Endothelial cell of hepatic sinusoid (primary cell): ENCODE data around the gene APOL6.
"Not testable (repeated sequence)": the region's sequence is repeated elsewhere in the genome, so short reads cannot be mapped to it uniquely, and the experiment has no call there.

Experiments used
- in situ Hi-C: cut with HindIII; loops from 2 replicates; pipeline ENCODE4 v1.10.0; 2017; ENCODE audit warnings: low sequenced_read_pairs

APOL6 gene

DNA sequence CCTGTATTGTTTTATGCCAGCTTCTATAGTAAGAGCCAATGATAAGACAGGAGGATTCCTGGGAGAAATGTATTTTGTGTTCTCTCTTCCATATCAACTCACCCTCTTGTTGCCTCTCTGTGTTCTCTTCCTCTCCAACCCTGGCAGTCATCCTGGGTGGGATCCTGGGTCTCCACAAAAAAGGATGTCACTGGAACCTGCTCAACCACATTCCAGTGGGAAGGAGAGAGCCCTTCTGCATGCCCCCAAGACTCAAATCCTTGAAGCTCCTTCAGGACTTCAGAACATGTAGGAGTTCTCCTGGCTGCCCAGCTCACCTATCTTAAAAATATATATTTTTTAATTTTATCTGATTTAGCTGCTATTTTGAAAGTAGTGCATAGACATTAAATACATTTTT lies 26.1 kb downstream of the APOL6 start:
- in situ Hi-C loops, result no loop called here

DNA sequence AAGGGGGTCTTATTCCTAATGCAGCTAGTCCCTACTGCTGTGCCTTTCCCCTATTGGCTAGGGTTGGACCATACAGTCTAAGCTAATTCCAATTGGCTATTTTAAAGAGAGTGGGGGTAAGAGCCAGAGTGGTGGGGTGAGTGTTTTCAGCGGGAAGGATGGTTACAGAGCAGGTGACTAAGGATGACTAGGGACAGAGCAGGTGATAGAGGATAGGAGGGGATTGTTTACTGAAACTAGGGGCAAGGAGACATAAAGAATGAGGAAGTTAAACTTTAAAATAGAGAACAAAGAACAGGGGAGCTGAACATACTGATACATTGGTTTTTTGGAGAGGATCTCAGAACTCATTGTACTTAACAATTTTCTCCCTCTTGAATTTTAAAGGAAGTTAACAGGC lies 27.8 kb downstream of the APOL6 start:
- in situ Hi-C loops, result not testable (repeated sequence)

DNA sequence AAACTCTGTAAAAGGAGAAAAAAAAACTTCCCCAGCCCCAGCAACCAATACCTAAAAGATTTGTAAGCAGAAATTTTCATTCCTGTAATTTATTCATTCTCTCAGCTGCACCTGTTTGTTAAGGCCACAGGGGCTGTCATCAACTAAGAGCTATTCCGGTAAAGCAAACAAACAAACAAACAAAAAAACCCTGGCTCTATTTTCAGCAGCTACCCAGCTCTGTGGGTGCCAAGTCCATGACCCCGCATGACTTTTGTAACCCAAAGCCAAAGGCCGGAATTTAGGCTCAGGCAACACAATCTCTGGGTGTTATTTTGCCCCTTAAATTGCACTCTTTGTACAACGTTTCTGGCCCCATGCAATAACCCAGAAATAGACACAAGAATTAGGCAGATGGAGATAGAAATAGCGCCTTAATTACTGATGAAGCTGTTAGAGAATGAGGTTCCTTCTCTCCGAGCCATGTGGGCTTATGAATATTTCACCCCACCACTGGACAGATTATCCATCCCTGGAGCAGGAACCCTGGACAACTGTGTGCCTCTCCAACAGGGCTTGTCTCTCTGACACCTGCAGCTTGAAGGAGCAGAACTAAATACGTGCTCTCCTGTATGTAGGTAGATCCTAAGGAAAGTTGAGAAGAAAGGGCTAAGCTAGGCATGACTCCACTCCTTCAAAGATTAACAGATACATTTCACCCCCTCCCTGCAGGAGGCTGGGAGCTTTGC lies 29.4 kb downstream of the APOL6 start:
- in situ Hi-C loops, result no loop called here

DNA sequence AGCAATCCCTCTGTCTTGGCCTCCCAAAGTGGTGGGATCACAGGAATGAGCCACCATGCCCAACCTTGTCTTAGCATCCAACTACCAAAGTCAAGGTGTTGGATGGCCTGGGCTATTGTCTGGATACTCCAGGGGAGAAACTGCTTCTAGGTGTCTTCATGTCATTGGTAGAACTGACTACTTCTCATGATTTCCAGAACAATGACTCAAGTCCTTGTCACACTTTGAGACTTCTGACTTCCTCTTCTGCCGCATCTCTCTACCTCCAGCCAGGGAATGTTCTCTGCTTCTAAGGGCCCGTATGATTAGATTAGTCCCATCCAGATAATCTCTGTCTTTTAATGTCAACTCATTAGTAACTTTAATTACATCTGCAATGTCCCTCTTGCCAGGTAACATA lies 30.6 kb downstream of the APOL6 start:
- in situ Hi-C loops, result no loop called here

- in situ Hi-C loops, result not testable (repeated sequence)
These were observed 31.2 kb downstream of the APOL6 start for GRCh38 chr22:35679492-35679891.

GRCh38 chr22:35681454-35682052 lies 33.3 kb downstream of the APOL6 start:
- in situ Hi-C loops, result loop anchor here (5.0 kb wide), 1 partner anchor 56 kb away; no protein-coding TSS in a partner anchor

DNA sequence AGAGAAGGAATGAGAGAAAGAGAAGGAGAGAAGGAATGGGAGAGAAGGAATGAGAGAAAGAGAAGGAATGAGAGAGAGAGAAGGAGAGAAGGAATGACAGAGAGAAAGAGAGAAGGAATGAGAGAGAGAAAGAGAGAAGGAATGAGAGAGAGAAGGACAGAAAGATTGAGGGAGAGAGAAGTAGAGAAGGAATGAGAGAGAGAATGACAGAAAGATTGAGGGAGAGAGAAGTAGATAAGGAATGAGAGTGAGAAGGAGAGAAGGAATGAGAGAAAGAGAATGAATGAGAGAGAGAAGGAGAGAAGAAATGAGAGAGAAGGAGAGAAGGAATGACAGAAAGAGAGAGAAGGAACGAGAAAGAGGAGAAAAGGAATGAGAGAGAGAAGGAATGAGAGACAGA lies 35.3 kb downstream of the APOL6 start:
- in situ Hi-C loops, result loop anchor here (5.0 kb wide), 1 partner anchor 54 kb away; no protein-coding TSS in a partner anchor

GRCh38 chr22:35684270-35684700 lies 36.0 kb downstream of the APOL6 start:
- in situ Hi-C loops, result loop anchor here (5.0 kb wide), 1 partner anchor 53 kb away; no protein-coding TSS in a partner anchor

DNA sequence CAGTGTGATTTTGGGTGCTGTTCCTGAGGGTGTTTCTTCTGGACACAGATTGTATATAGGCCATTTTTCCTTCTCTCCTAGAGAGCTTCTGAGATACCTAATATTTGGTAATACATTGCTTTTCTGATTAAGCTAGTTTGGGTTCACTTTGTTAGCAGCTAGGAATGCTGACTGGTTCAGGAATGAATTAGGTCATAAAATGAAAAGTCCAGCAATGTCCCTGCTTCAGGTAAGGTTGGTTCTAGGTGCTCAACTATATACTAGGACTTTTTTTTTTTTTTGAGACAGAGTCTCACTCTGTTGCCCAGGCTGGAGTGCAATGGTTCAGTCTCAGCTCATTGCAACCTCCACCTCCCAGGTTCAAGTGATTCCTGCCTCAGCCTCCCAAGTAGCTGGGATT lies 36.5 kb downstream of the APOL6 start:
- in situ Hi-C loops, result loop anchor here (5.0 kb wide), 1 partner anchor 53 kb away; no protein-coding TSS in a partner anchor

GRCh38 chr22:35685731-35686130 lies 37.5 kb downstream of the APOL6 start:
- in situ Hi-C loops, result no loop called here

- in situ Hi-C loops, result no loop called here
These were observed 38.1 kb downstream of the APOL6 start for GRCh38 chr22:35686298-35686697.

GRCh38 chr22:35687461-35687860 lies 39.2 kb downstream of the APOL6 start:
- in situ Hi-C loops, result no loop called here

DNA sequence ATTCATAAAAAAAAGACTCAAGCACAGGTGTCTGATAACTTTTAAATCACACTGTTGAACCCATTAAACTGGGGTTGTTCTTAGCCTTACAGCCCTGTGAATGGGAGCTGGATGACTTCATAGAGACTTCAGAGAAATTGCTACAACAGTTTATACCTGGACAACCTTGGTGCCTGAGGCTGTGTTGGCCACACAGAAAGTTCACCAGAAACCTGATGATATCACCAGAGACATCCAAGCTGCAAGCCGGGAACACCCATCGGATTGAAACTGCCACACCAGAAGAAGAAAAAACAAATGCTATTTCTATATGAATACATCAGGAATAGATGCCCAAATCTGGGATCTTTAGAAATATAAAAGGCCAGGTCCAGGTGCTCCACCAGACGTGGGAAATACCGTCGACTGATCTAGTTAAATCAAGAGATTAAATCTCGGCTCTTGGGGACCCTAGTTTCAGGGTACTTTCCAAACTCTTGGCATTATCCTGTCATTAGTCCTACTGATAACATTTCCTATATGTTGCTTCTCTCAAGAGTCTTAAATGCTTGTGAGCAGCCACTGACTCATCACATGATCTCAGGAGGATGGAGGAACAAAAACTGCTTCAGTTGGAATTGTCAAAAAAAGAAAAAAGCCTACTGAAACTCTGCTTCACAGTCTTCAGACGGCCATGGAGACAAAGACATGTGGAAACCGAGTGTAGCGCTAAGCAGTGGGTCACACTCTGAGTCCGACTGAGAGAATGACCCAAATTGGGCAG lies 40.8 kb downstream of the APOL6 start:
- in situ Hi-C loops, result no loop called here

- in situ Hi-C loops, result no loop called here
These were observed 41.8 kb downstream of the APOL6 start for GRCh38 chr22:35690001-35690400.

GRCh38 chr22:35695202-35695601 lies 47.0 kb downstream of the APOL6 start:
- in situ Hi-C loops, result no loop called here

GRCh38 chr22:35697142-35697541 lies 48.9 kb downstream of the APOL6 start:
- in situ Hi-C loops, result no loop called here

DNA sequence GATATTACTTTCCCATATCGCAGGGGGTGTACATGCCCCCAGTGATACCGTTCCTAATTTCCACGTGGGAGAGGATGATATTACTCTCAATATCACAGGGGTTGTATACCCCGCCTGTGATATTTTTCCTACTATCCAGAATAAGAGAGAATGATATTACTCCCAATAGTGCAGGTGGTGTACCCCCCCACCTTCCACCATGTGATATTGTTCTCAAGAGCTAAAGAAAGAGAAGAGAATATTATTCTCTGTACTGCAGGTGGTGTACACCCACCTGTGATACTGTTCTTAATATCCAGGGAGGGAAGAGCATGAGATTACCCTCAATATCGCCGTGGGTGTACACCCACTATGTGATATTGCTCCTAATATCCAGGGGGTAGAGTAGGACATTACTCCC lies 51.6 kb downstream of the APOL6 start:
- in situ Hi-C loops, result not testable (repeated sequence)

GRCh38 chr22:35703861-35704584 lies 55.8 kb downstream of the APOL6 start:
- in situ Hi-C loops, result no loop called here

DNA sequence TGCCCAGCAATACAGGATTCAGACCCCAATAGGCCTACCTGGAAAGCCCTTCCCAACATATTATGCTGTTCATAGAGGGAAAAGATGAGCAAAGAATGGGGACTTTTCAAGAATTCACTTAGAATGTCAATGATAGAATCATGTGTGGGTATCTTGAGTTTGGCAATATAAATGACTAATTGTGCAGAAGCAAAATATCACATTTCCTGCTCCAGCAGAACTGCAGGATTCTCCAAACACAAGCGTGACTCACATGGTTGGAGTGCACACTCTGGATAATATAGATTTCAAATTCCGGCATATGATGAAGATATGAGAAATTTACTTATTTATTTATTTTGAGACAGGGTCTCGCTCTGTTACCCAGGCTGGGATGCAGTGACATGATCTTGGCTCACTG lies 56.9 kb downstream of the APOL6 start:
- in situ Hi-C loops, result no loop called here

DNA sequence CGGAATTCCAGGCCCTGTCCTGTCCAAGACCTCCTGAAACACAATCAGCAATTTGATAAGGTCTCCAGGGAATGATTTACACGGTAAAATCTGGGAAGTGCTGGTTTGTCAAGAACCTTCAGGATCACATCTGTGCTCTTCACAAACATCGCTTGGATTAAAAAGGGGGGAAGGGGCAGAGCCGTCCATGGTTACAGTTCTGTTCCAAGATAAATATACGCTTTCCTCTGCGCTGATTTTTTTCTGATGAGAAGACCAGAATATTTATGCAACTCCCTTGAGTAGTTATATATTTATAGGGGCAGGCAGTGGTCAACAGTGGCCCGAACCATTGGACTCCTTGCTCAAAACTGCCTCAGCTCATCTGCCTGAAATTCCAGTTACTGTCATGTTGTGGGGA lies 60.2 kb downstream of the APOL6 start:
- in situ Hi-C loops, result no loop called here

GRCh38 chr22:35708917-35709316 lies 60.7 kb downstream of the APOL6 start:
- in situ Hi-C loops, result no loop called here
